Occipital lobe (tissue), 2 donors: ENCODE results near the gene ATP6V0C. TPM values are rescaled to one million over a fixed set of nuclear protein-coding genes. Genes with fewer than 3 reads are reported as not detected.

Source experiments
- DNase-seq: peaks from one replicate; lab custom pipeline; 2025; lab: John Stamatoyannopoulos, UW
- total RNA-seq: library from RNA; depleted of rRNA; stranded (reverse); fragments of >200 nt; gene quantifications from one replicate; pipeline ENCODE4 v1.2.3, GENCODE V29; 2014

The ATP6V0C gene
- total RNA-seq, 1 donor from 2014 or later: 11.7 TPM

DNA sequence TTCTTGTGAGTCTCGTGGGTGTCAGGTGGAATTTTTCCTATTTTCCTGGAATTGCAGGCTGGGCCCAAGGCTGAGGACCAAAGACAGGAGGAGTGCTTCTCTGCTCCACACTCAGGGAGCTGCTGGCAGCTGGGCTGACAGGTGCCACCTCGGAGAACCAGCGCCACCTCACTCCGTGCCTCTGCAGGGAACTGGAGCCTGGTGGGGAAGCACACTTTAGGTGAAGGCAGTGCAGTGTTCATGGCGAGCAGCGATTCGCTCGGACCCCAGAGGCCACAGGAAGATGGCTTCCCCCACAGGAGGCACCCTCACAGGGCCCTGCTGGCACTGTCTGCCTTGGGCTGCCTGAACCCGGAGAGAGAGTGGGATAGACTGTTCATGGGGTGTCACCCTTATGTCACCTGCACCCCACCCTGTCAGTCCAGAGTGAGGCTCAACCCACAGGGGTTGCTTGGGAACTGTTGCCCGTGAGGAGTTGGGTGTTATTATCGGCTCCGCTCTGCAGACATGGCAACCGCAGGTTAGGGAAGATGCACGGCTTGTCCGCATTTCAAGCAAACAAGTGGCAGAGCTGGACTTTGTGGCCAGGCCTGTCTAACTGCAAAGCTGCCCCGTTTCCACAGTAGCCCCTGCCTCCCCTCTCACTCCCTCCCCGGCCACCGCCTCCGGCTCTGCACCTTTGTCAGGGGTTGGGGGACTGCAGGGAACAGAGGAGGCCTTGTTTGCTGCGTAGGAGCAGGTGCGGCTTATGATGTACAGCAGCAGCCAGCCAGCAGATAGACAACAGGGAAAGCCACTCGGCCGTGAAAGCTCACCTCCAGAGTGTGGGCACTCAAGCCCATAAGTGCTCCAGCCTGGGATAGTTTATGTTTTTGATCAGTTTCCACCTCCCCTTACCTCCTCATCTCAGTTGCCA is 23.3 kb upstream of the ATP6V0C start:
- no peak for DNase-seq

DNA sequence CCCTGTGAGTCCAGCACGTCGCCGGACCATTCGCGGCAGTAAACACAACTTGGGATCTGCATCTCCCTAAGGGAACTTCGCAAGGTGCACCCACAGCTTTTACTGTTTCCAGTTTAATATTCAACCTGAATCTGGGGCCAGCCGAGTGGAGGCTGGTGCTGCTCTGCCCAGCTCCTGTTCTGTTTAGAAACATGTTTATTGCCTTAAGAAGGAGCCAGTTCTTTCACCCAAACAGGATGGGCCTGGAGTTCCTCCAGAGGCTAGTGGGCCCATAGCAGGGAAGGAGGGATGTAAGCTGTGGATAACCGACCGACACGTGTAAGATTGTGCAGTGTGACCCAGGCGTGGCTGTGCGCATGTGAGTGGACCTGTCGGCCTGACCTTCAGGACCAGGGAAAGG is 21.5 kb upstream of the ATP6V0C start:
- no peak for DNase-seq

DNA sequence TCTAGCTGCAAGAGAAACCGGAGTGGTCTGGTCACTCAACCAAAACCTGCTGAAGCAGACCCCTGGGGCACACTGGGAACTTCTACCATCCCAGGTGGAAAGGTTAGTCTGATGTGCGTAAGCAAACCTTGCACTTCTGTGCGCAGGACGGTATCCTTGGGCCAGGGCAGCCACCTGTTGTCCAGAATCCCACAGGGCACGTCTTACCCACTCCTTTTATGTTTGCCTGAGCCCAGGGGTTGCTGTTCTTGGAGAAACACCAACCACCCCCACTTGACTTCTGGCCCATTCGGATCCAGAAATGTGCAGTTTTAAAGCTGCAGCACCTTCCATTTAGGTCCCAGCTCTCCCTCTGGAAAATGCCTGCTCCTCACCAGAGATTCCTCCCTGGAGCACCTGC is 20.1 kb upstream of the ATP6V0C start:
- DNase-seq: no peak

DNA sequence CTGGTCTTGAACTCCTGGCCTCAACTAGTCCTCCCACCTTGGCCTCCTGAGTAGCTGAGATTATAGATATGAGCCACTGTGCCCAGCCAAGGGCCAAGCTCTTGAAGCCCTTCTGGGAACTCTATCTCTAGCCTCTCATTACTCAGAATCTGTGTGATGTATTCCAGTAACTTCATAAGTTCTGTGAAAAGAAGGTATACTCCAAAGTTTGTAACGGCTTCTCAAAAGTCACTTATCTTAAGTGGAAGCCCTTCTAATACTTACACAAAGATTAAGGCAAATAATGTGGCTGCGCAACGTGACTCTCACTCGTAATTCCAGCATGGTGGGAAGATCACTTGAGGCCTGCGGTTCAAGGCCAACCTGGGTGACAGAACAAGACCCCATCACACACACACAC is 19.1 kb upstream of the ATP6V0C start:
- DNase-seq: no peak

DNA sequence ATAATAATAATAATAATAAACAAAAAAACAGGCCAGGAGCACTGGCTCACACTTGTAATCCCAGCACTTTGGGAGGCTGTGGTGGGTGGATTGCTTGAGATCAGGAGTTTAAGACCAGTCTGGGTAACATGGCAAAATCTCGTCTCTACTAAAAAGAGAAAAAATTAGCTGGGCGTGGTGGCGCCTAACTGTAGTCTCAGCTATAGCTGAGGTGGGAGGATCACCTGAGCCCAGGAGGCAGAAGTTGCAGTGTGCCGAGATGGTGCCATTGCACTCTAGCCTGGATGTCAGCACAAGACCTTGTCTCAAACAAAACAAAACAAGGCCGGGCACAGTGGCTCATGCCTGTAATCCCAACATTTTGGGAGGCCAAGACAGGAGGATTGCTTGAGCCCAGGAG is 18.7 kb upstream of the ATP6V0C start:
- DNase-seq: no peak

DNA sequence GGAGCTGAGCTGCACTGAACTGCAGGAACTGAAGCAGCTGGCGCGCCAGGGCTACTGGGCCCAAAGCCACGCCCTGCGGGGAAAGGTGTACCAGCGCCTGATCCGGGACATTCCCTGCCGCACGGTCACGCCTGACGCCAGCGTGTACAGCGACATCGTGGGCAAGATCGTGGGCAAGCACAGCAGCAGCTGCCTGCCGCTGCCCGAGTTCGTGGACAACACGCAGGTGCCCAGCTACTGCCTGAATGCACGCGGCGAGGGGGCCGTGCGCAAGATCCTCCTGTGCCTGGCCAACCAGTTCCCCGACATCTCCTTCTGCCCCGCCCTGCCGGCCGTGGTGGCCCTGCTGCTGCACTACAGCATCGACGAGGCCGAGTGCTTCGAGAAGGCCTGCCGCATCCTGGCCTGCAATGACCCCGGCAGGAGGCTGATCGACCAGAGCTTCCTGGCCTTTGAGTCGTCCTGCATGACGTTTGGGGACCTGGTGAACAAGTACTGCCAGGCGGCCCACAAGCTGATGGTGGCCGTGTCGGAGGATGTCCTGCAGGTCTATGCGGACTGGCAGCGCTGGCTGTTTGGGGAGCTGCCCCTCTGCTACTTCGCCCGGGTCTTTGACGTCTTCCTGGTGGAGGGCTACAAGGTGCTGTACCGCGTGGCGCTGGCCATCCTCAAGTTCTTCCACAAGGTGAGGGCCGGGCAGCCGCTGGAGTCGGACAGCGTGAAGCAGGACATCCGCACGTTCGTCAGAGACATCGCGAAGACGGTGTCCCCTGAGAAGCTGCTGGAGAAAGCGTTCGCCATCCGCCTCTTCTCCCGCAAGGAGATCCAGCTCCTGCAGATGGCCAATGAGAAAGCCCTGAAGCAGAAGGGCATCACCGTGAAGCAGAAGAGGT is 17.3 kb upstream of the ATP6V0C start:
- no peak for DNase-seq

DNA sequence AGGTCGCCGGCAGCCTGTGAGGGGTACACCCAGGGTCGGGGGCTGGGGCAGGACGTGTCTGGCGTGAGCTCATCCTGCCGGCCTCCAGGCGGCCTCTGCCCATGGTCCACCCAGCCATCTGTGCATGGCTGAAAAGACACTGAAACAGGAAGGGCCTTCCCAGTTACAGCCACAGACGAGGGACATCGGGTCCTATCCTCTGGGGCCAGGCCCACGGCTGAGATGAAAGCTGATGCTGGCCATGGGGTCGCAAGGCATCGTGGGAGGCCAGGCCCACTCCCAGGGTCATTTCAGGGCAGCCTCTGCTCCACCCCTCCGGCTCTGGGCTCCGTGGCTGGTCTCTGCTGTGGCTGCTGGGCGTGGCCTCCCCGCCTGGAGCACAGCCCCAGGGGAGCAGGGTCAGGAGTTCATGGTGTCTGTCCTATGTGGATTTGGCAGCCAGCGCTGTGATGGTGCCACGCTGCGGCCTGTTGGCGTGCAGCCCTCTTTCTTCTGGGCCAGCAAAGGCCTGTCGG is 16.6 kb upstream of the ATP6V0C start:
- no peak for DNase-seq

DNA sequence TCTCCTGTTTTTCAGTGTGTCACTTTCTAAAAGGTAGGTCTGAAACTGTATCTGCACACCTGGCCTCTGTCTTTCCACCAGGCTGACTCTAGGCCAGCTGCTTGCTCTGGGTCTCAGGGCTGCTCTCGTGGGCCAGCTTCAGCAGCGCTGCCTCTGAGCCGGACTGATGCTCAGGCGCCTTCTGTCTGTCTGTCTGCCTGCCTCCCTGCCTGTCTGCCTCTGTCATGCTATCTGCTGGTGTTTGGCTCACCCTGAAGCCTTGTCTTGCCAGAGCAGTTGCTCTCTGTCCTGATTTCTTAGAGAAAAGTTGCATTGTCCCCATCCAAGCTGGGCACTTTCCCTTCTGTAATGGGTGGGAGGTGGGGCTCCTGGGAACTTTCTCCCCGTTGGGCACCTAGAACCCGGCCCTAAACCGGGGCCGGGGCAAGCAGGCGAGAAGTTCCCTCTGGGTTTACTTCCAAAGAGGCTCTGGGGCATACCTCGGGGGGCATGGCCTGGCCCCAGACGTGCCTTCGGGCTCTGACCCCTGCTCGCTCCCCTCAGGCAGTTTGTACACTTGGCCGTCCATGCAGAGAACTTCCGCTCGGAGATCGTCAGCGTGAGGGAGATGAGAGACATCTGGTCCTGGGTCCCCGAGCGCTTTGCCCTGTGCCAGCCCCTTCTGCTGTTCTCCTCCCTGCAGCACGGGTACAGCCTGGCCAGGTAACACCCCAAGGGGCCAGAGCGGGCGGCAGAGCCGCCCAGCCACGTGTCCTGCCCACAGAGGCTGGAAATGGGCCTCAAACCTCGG is 15.9 kb upstream of the ATP6V0C start:
- no peak for DNase-seq

DNA sequence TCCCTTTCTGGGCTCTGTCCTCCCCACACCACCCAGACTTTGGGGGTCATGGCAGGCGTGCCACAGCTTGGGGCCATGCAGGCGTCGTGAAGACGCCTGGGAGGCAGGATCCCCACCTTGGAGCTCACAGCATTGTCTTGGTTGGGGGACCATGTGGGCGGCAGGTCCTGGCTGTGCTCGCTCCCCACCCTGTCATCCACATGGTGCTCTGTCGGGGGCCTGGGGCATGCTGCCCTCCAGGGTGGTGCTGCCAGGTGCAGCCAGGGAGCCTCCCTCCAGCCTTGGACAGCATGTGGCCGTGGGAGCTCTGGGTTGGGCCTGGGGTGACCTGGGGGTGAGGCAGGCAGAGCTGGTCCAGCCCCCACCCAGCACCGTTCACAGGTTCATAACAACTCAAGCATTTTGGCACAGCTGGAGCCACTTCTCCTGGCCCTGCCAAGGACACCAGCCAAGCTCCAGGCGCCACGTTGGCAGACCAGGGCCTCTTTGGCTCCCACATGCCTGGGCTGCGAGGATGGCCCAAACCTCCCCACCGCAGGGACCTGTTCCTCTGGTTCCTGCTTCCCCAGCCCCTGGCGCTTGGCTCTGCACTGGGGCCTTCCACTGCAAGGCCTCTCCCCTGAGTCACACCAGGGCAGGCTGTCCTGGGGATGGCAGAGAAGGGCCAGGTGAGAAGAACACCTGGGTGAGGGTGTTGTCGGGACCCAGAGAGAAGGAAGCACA is 15.1 kb upstream of the ATP6V0C start:
- DNase-seq: no peak

DNA sequence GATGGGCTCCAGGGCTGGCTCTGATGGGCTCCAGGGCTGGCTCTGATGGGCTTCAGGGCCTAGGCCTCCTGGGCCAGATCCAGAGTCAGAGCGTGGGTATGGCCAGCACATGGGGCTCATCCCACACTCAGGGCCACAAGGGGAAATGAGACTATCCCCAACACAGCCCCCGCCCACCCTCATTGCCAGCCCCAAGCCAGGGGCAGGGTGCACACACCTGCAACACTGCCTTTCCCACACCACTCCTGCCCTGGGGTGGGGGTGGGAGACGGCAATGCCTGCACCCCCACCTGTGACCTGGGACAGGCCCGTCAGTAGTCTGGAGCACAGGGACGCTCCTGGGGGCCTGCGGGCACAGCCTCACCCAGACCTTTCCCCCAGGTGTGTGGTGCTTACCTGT is 14.3 kb upstream of the ATP6V0C start:
- no peak for DNase-seq

DNA sequence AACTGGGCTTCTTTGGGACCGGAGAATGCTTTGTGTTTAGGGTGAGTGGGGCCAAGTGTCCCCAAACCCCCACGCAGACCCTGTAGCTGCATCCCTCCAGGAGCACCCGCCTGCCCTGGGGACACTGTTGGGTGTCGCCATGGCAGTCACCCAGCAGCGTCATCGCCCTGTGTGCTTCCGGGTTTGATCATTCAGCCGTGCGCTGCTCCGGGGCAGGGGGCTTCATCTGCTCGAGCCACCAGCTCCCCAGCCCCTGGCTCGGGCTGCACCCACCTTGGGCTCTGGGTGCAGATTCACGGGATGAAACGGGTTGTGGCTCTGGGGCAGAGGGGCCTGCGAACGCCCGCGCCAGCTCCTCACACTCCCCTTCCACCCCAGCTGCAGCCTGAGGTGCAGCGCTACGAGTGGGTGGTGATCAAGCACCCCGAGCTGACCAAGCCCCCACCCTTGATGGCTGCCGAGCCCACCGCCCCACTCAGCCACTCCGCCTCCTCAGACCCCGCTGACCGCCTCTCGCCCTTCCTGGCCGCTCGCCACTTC is 13.8 kb upstream of the ATP6V0C start:
- DNase-seq: no peak

DNA sequence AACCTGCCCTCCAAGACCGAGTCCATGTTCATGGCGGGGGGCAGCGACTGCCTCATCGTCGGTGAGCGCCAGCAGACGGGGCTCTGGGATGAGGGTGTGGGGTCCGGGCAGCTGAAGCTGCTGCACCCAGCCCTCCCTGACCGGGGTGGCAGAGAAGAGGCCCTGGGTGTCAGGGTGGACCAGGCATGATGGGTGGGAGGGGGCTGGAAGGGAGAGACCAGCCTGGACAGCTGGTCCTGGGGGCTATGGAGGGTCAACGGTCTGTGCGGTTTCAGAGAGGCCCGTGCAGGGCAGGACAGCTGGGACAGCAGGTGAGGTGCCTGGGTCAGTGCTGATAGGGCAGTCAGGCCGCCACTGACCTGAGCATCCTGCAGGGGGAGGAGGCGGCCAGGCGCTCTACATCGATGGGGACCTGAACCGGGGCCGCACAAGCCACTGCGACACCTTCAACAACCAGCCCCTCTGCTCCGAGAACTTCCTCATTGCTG is 13.3 kb upstream of the ATP6V0C start:
- no peak for DNase-seq

DNA sequence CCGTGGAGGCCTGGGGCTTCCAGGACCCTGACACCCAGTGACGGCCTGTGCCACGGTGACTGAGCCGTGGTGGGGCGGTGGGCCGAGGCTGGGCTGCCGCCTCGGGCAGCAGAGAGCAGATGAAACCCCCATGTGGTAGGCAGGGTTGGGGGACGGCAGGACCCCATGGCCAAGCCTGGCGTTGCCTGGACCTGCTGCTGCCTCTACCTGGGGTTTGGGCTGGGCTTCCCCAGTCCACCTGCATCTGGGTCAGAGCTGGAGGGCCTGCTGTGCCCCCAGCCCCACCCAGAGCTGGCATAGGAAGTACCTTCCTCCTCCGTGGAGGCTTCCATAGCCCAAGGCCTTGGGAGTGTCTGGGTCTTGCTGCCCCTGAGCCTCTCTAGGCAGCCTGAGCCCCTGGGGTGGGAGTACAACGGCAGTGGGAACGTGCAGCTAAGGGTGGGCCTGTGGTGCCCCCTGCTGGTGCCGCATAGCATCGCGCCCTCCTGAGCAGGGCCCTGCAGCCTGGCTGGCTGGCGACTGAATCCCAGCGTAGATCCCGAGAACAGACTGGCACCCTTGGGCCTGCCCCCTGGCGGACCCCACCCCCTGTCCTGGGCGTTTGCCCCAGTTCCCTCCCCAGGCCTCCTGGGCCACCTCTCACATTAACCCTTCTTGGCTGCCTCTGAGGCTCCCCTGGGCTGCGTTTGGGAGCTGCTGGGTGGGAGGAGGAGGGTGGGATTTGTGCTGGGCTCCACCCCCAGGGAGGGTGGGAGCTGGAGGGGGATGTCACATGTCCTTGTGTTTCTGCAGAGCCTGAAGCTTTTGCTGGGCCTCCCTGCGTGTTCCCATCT is 12.6 kb upstream of the ATP6V0C start:
- DNase-seq: peak; percentile 89

DNA sequence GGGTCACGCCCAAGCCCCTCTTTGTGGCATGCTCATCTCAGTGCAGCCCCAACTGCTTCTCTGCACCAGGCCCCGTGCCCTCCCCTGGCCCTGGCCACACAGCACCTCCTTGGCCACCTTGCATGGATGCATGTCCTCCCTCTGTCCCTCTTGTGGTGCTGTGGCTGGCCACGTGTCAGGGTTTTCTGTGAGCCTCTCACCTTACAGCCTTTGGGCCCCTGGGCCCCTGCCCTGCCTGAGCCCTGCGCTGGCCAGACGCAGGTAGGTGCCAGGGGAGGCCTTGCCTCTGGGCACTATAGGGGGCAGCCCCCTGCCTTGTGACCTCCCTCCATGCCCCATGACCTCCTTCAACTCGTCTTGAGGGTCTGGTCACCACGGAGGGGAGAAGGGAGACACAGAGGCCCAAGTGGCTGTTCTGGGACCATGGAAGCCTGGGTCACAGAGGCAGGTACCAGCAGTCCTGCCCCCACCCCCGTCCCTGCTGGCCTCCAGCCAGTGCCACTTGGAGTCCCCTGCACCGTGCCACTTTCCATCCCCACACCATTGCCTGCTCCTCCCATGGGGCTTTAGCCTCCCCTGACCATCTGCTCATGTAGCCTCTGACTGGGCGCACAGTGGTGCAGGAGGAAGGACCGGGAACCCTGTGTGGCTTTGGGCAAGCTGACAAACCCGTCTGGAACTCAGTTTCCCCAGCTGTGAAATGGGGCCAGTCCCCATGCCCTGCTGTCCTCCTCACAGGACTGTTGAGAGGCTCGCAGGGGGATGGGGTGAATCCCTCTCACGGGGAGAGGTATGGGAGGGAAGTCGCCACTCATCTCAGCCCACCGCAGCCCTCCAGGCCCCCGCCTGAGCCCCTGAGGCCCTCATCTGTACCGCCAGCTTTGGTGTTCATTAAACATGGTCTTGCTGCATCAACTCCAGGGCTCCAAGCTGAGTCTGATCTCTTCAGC is 11.5 kb upstream of the ATP6V0C start:
- DNase-seq: no peak

DNA sequence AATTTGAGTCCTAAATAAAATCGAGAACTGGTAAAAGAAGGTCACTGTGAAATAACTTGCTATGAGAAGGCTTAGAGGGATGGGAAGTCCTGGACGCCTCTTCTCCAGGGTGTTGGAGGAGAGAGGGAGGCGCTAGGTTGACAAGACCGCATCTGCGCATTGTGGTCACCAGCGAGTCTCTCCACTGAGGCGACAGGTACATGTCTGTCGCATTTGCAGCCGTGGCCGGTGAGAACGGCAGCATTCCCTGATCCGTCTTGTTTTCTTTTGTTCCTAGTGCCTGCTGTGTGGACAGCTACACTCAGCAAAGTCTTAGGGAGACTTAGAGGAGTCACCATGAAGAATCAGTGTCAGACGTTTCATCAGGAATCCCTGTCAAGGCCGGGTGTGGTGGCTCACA is 8.1 kb upstream of the ATP6V0C start:
- DNase-seq: no peak

DNA sequence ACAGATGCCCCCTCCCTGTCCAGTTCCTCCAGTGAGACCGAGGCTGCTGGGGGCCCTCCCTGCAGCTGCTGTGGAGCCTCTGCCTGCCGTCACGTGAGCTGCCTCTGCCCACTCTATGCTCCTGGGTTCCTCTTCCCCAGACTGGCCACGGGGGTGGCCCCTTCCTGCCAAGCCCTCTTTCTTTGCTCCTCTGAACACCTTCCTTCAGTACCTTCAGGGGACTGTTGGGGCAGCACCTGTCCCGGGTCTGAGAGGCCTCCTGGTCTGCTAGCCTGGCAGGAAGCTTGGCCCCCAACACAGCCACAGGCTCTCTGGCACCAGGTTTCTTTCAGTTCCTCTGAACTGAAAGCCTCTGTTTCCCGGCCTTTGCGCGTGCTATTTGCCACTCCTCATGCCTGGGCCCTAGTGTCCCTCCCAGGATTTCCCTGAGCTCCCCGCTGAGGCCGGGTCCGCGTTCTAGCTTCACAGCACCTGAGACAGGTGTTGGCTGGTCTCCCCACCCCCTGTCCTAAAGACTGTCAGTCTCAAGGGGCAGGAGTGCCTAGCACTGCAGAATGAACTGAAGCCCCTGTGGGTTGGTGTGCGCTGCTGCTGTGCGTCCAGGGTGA is 6.6 kb upstream of the ATP6V0C start:
- no peak for DNase-seq

DNA sequence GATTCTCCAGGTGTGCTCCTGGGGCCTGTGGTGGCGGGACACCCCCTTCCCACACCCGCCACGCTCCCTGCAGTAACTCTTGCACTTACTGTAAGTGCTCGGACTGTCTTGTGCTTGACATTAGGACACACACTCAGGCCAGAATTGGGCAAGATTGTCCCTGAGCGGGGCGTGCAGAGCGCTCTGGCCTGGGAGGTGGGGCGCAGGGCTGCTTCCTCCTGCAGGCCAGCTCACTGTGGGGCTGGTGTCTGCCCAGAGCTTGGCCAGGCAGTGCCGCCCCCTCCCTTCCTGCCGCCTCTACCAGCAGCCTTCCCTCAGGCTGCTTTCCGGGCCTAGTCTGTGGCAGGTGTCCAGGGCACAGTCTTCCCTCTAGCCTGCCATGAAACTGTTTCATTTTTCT is 6.1 kb upstream of the ATP6V0C start:
- DNase-seq: no peak
